HEK293 (cell line): Measurements from ENCODE around the gene DCBLD2.

Experiments used
- CTCF ChIA-PET: fragments of 350-600 bp; formaldehyde crosslinking; extraction: SDS; loops from one replicate; lab custom pipeline; 2021; ENCODE audit warnings: antibody characterized with exemption; lab: Yijun Ruan, JAX
- POLR2A ChIA-PET: fragments of 300-600 bp; formaldehyde crosslinking; extraction: SDS; loops from one replicate; lab custom pipeline; 2020; ENCODE audit warnings: antibody characterized with exemption, inconsistent platforms; lab: Yijun Ruan, JAX
- H3K27ac ChIP-seq: fragments of 200-500 bp; sonication (Bioruptor generic); 2 replicates; pipeline ENCODE4 v1.5.1; 2014; ENCODE audit warnings: low read depth, low read length, control low read depth, inconsistent platforms; ENCODE audit errors: extremely low read depth
- H3K36me3 ChIP-seq, 2 experiments: fragments of 200-500 bp in 1 of 2; sonication (Bioruptor generic) in 1 of 2; 1 replicate in 1 of 2; 2 replicates in 1 of 2; pipeline ENCODE4 v1.5.1; 2014 to 2017; ENCODE audit warnings: inconsistent platforms in 2 of 2, low read length in 2 of 2; ENCODE audit not compliant: control insufficient read depth in 2 of 2, insufficient read depth in 1 of 2
- H3K4me1 ChIP-seq: fragments of 200-500 bp; sonication (Bioruptor generic); 2 replicates; pipeline ENCODE4 v1.5.1; 2014; ENCODE audit warnings: mild to moderate bottlenecking, low read length, inconsistent platforms; ENCODE audit not compliant: control insufficient read depth, insufficient read depth
- H3K4me3 ChIP-seq: 2 replicates; pipeline ENCODE4 v1.5.1; 2011; ENCODE audit warnings: low read depth, mild to moderate bottlenecking, control low read depth, low read length, moderate library complexity
- H3K9me3 ChIP-seq: fragments of 200-500 bp; sonication (Bioruptor generic); 2 replicates; pipeline ENCODE4 v1.5.1; 2014; ENCODE audit warnings: low read depth, low read length, inconsistent platforms; ENCODE audit not compliant: control insufficient read depth, insufficient read depth
- MZF1 ChIP-seq: fragments of 450-650 bp; formaldehyde crosslinking; IDR thresholded peaks from 2 replicates; pipeline ENCODE4 v1.5.1; 2017; ENCODE audit warnings: missing biosample characterization, missing genetic modification characterization, borderline replicate concordance
- PBX3 ChIP-seq: sonication (generic); formaldehyde crosslinking; IDR thresholded peaks from 2 replicates; pipeline ENCODE4 v1.8.1; 2022; ENCODE audit warnings: mild to moderate bottlenecking, moderate library complexity, missing genetic modification reagents
- PRDM1 ChIP-seq: fragments of 450-650 bp; formaldehyde crosslinking; IDR thresholded peaks from 2 replicates; pipeline ENCODE4; 2016; ENCODE audit warnings: missing biosample characterization, missing genetic modification characterization
- TRIM28 ChIP-seq: IDR thresholded peaks from 2 replicates; pipeline ENCODE4 v1.6.1; 2011; ENCODE audit warnings: low read length, control low read depth, borderline replicate concordance
- ZBTB11 ChIP-seq: fragments of 450-650 bp; formaldehyde crosslinking; conservative IDR thresholded peaks from 2 replicates; pipeline ENCODE4 v1.5.1; 2016; ENCODE audit warnings: low read depth, missing biosample characterization, missing genetic modification characterization
- ZBTB8A ChIP-seq: fragments of 450-650 bp; formaldehyde crosslinking; IDR thresholded peaks from 2 replicates; pipeline ENCODE4 v1.5.1; 2016; ENCODE audit warnings: missing biosample characterization, missing genetic modification characterization
- ZFHX2 ChIP-seq: fragments of 450-650 bp; formaldehyde crosslinking; conservative IDR thresholded peaks from 2 replicates; pipeline ENCODE4 v1.5.1; 2016; ENCODE audit warnings: missing biosample characterization, missing genetic modification characterization
- ZFP41 ChIP-seq: fragments of 450-650 bp; formaldehyde crosslinking; IDR thresholded peaks from 2 replicates; pipeline ENCODE4 v1.5.1; 2016; ENCODE audit warnings: missing biosample characterization, missing genetic modification characterization, borderline replicate concordance
- ZNF146 ChIP-seq: fragments of 450-650 bp; formaldehyde crosslinking; IDR thresholded peaks from 2 replicates; pipeline ENCODE4 v1.5.1; 2016; ENCODE audit warnings: missing biosample characterization, missing genetic modification characterization
- ZNF148 ChIP-seq: fragments of 450-650 bp; formaldehyde crosslinking; IDR thresholded peaks from 2 replicates; pipeline ENCODE4 v1.5.0; 2017; ENCODE audit warnings: missing biosample characterization, missing genetic modification characterization, borderline replicate concordance
- ZNF184 ChIP-seq: fragments of 450-650 bp; IDR thresholded peaks from 2 replicates; pipeline ENCODE4 v1.5.1; 2018; ENCODE audit warnings: missing biosample characterization, mild to moderate bottlenecking, missing genetic modification characterization
- ZNF214 ChIP-seq: fragments of 450-650 bp; formaldehyde crosslinking; IDR thresholded peaks from 2 replicates; pipeline ENCODE4 v1.5.1; 2017; ENCODE audit warnings: missing biosample characterization, mild to moderate bottlenecking, missing genetic modification characterization, borderline replicate concordance
- ZNF239 ChIP-seq: fragments of 450-650 bp; formaldehyde crosslinking; IDR thresholded peaks from 2 replicates; pipeline ENCODE4 v1.5.1; 2016; ENCODE audit warnings: missing biosample characterization, missing genetic modification characterization
- ZNF248 ChIP-seq: fragments of 450-650 bp; formaldehyde crosslinking; IDR thresholded peaks from 2 replicates; pipeline ENCODE4 v1.5.1; 2017; ENCODE audit warnings: missing biosample characterization, missing genetic modification characterization
- ZNF423 ChIP-seq: fragments of 450-650 bp; formaldehyde crosslinking; IDR thresholded peaks from 2 replicates; pipeline ENCODE4 v1.5.1; 2016; ENCODE audit warnings: missing biosample characterization, missing genetic modification characterization
- ZNF48 ChIP-seq: fragments of 450-650 bp; formaldehyde crosslinking; IDR thresholded peaks from 2 replicates; pipeline ENCODE4 v1.5.1; 2016; ENCODE audit warnings: missing biosample characterization, missing genetic modification characterization
- ZNF488 ChIP-seq: fragments of 450-650 bp; formaldehyde crosslinking; IDR thresholded peaks from 2 replicates; pipeline ENCODE4 v1.5.1; 2016; ENCODE audit warnings: missing biosample characterization, missing genetic modification characterization
- ZNF555 ChIP-seq: fragments of 450-650 bp; formaldehyde crosslinking; conservative IDR thresholded peaks from 2 replicates; pipeline ENCODE4 v1.5.1; 2017; ENCODE audit warnings: missing biosample characterization, mild to moderate bottlenecking, missing genetic modification characterization, inconsistent platforms
- ZNF585B ChIP-seq: fragments of 450-650 bp; formaldehyde crosslinking; IDR thresholded peaks from 2 replicates; pipeline ENCODE4 v1.5.1; 2016; ENCODE audit warnings: missing biosample characterization, missing genetic modification characterization

DCBLD2 gene

GRCh38 chr3:98801043-98801747, 100.3 kb downstream of the DCBLD2 start:
- CTCF ChIA-PET = interaction anchor here (0.6 to 1.0 kb wide), 3 partner anchors 189 to 213 kb away, joined by 3 read pairs; no protein-coding TSS in a partner anchor
- TF ChIP-seq ZNF585B (tag by site-specific recombination) (no peak), ZNF488 (tag by site-specific recombination) (no peak), ZBTB11 (no peak), ZBTB8A (tag by site-specific recombination) (no peak), ZNF146 (tag by site-specific recombination) (no peak), ZFHX2 (tag by site-specific recombination) (no peak), ZNF48 (tag by site-specific recombination) (no peak), TRIM28 (no peak), ZNF214 (tag by site-specific recombination) (no peak), ZNF239 (no peak), ZNF423 (tag by site-specific recombination) (no peak), ZNF248 (tag by site-specific recombination) (no peak)
- TF ChIP-seq, all 188 proteins: peak for 0
- no peaks in the 10 kb centered on the region for H3K4me1 ChIP-seq
- no peaks in the 10 kb centered on the region for H3K9me3 ChIP-seq
- H3K4me3 ChIP-seq = no peak overlapping the region
- H3K36me3 ChIP-seq = peaks cover 0 to 37% of the 10 kb centered on the region in 2 experiments; a peak in 1 of 3 replicates
- POLR2A ChIA-PET = no interaction called here
- no peak overlapping the region for H3K27ac ChIP-seq

- POLR2A ChIA-PET = no interaction called here
- Histone ChIP-seq H3K27ac (no peak overlapping the region), H3K4me1 (no peaks in the 10 kb centered on the region), H3K4me3 (no peak overlapping the region), H3K9me3 (no peaks in the 10 kb centered on the region), H3K36me3 (peaks cover 0 to 32% of the 10 kb centered on the region in 2 experiments; a peak in 1 of 3 replicates)
- TF ChIP-seq PBX3 = no peak
- TF ChIP-seq ZNF148 = no peak
- no peak for TF ChIP-seq ZNF555 (tag by site-specific recombination)
- no peak for TF ChIP-seq ZNF184
- TF ChIP-seq MZF1 (tag by site-specific recombination) = no peak
- no peak for TF ChIP-seq PRDM1 (tag by site-specific recombination)
- TF ChIP-seq ZFP41 = no peak
- CTCF ChIA-PET = interaction anchor here (1.0 kb wide), 1 partner anchor 199 kb away, joined by 3 read pairs; no protein-coding TSS in a partner anchor
These were observed 101.1 kb downstream of the DCBLD2 start for GRCh38 chr3:98800401-98800800.
